HEK293 (cell line): ENCODE measurements around the gene B4GALT6.

Experiments used
- CTCF ChIA-PET: fragments of 350-600 bp; formaldehyde crosslinking; extraction: SDS; loops from one replicate; lab custom pipeline; 2021; ENCODE audit warnings: antibody characterized with exemption; lab: Yijun Ruan, JAX
- POLR2A ChIA-PET: fragments of 300-600 bp; formaldehyde crosslinking; extraction: SDS; loops from one replicate; lab custom pipeline; 2020; ENCODE audit warnings: antibody characterized with exemption, inconsistent platforms; lab: Yijun Ruan, JAX
- H3K27ac ChIP-seq: fragments of 200-500 bp; sonication (Bioruptor generic); 2 replicates; pipeline ENCODE4 v1.5.1; 2014; ENCODE audit warnings: low read depth, low read length, control low read depth, inconsistent platforms; ENCODE audit errors: extremely low read depth
- H3K36me3 ChIP-seq, 2 experiments: fragments of 200-500 bp in 1 of 2; sonication (Bioruptor generic) in 1 of 2; 1 replicate in 1 of 2; 2 replicates in 1 of 2; pipeline ENCODE4 v1.5.1; 2014 to 2017; ENCODE audit warnings: inconsistent platforms in 2 of 2, low read length in 2 of 2; ENCODE audit not compliant: control insufficient read depth in 2 of 2, insufficient read depth in 1 of 2
- H3K4me1 ChIP-seq: fragments of 200-500 bp; sonication (Bioruptor generic); 2 replicates; pipeline ENCODE4 v1.5.1; 2014; ENCODE audit warnings: mild to moderate bottlenecking, low read length, inconsistent platforms; ENCODE audit not compliant: control insufficient read depth, insufficient read depth
- H3K4me3 ChIP-seq: 2 replicates; pipeline ENCODE4 v1.5.1; 2011; ENCODE audit warnings: low read depth, mild to moderate bottlenecking, control low read depth, low read length, moderate library complexity
- H3K9me3 ChIP-seq: fragments of 200-500 bp; sonication (Bioruptor generic); 2 replicates; pipeline ENCODE4 v1.5.1; 2014; ENCODE audit warnings: low read depth, low read length, inconsistent platforms; ENCODE audit not compliant: control insufficient read depth, insufficient read depth
- OSR2 ChIP-seq: fragments of 450-650 bp; formaldehyde crosslinking; IDR thresholded peaks from 2 replicates; pipeline ENCODE4 v1.5.1; 2016; ENCODE audit warnings: missing biosample characterization, missing genetic modification characterization
- ZBTB7A ChIP-seq: fragments of 450-650 bp; formaldehyde crosslinking; IDR thresholded peaks from 2 replicates; pipeline ENCODE4 v1.5.1; 2016; ENCODE audit warnings: low read depth, missing biosample characterization, missing genetic modification characterization
- ZNF146 ChIP-seq: fragments of 450-650 bp; formaldehyde crosslinking; IDR thresholded peaks from 2 replicates; pipeline ENCODE4 v1.5.1; 2016; ENCODE audit warnings: missing biosample characterization, missing genetic modification characterization
- ZNF157 ChIP-seq: fragments of 450-650 bp; formaldehyde crosslinking; IDR thresholded peaks from 2 replicates; pipeline ENCODE4 v1.5.1; 2016; ENCODE audit warnings: missing biosample characterization, missing genetic modification characterization
- ZNF184 ChIP-seq: fragments of 450-650 bp; IDR thresholded peaks from 2 replicates; pipeline ENCODE4 v1.5.1; 2018; ENCODE audit warnings: missing biosample characterization, mild to moderate bottlenecking, missing genetic modification characterization
- ZNF2 ChIP-seq: fragments of 450-650 bp; formaldehyde crosslinking; IDR thresholded peaks from 2 replicates; pipeline ENCODE4 v1.5.1; 2016; ENCODE audit warnings: missing biosample characterization, missing genetic modification characterization
- ZNF335 ChIP-seq: fragments of 450-650 bp; formaldehyde crosslinking; conservative IDR thresholded peaks from 2 replicates; pipeline ENCODE4 v1.5.1; 2016; ENCODE audit warnings: missing biosample characterization, missing genetic modification characterization
- ZNF514 ChIP-seq: fragments of 450-650 bp; formaldehyde crosslinking; IDR thresholded peaks from 2 replicates; pipeline ENCODE4 v1.5.1; 2016; ENCODE audit warnings: missing biosample characterization, missing genetic modification characterization
- ZNF530 ChIP-seq: fragments of 450-650 bp; formaldehyde crosslinking; IDR thresholded peaks from 2 replicates; pipeline ENCODE4 v1.5.1; 2016; ENCODE audit warnings: low read depth, missing biosample characterization, missing genetic modification characterization
- ZNF600 ChIP-seq: fragments of 450-650 bp; formaldehyde crosslinking; IDR thresholded peaks from 2 replicates; pipeline ENCODE4 v1.5.1; 2016; ENCODE audit warnings: missing biosample characterization, missing genetic modification characterization
- ZNF621 ChIP-seq: fragments of 450-650 bp; formaldehyde crosslinking; IDR thresholded peaks from 2 replicates; pipeline ENCODE4 v1.5.1; 2017; ENCODE audit warnings: missing biosample characterization, missing genetic modification characterization
- ZNF660 ChIP-seq: fragments of 450-650 bp; IDR thresholded peaks from 2 replicates; pipeline ENCODE4 v1.5.1; 2018; ENCODE audit warnings: missing biosample characterization, mild to moderate bottlenecking, missing genetic modification characterization
- ZXDB ChIP-seq: fragments of 450-650 bp; formaldehyde crosslinking; IDR thresholded peaks from 2 replicates; pipeline ENCODE4 v1.5.1; 2016; ENCODE audit warnings: missing biosample characterization, missing genetic modification characterization
- TF ChIP-seq, protein P1 (sequence below): fragments of 450-650 bp; formaldehyde crosslinking; IDR thresholded peaks from 2 replicates; pipeline ENCODE4 v1.5.1; 2016; ENCODE audit warnings: missing biosample characterization, missing genetic modification characterization, low read depth
- TF ChIP-seq, protein P2 (sequence below): fragments of 450-650 bp; IDR thresholded peaks from 2 replicates; pipeline ENCODE4 v1.5.1; 2018; ENCODE audit warnings: missing biosample characterization, mild to moderate bottlenecking, missing genetic modification characterization
- TF ChIP-seq, protein P3 (sequence below): fragments of 450-650 bp; formaldehyde crosslinking; IDR thresholded peaks from 2 replicates; pipeline ENCODE4 v1.5.1; 2017; ENCODE audit warnings: missing biosample characterization, missing genetic modification characterization
- TF ChIP-seq, protein P4 (sequence below): fragments of 450-650 bp; formaldehyde crosslinking; IDR thresholded peaks from 2 replicates; pipeline ENCODE4 v1.5.1; 2016; ENCODE audit warnings: missing biosample characterization, missing genetic modification characterization
- TF ChIP-seq, protein P5 (sequence below): fragments of 450-650 bp; formaldehyde crosslinking; IDR thresholded peaks from 2 replicates; pipeline ENCODE4 v1.5.1; 2016; ENCODE audit warnings: missing biosample characterization, missing genetic modification characterization
- TF ChIP-seq, protein P6 (sequence below): fragments of 450-650 bp; formaldehyde crosslinking; IDR thresholded peaks from 2 replicates; pipeline ENCODE4 v1.5.1; 2016; ENCODE audit warnings: missing biosample characterization, missing genetic modification characterization

Gene B4GALT6

DNA sequence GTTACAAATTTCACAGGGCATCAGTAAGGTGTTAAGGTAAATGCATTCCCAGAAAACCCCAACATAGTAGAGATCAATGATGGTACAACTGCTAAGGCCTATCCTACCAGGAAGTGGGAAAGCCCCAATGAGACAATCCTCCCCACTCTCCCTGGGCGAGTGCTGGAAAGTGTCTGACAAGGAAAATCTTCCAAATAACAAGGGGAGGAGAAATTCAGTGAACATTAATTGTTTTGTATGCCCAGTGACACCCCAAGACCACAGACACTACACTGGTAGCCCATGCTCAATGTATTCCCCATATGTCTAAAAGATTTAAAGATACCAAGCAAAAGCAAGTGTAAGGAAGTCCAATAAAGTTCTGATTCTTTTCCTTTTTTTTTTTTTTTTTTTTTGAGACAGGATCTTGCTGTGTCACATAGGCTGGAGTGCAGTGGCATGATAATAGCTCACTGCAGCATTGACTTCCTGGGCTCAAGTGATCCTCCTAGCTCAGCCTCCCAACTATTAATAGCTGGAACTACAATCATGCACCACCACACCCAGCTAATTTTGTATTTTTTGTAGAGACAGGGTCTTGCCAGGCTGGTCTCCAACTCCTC, 24.7 kb downstream of the B4GALT6 start:
- POLR2A ChIA-PET = interaction anchor here (1.5 kb wide), 1 partner anchor 11 kb away, joined by 4 read pairs; no protein-coding TSS in a partner anchor
- H3K4me3 ChIP-seq = no peak overlapping the region

DNA sequence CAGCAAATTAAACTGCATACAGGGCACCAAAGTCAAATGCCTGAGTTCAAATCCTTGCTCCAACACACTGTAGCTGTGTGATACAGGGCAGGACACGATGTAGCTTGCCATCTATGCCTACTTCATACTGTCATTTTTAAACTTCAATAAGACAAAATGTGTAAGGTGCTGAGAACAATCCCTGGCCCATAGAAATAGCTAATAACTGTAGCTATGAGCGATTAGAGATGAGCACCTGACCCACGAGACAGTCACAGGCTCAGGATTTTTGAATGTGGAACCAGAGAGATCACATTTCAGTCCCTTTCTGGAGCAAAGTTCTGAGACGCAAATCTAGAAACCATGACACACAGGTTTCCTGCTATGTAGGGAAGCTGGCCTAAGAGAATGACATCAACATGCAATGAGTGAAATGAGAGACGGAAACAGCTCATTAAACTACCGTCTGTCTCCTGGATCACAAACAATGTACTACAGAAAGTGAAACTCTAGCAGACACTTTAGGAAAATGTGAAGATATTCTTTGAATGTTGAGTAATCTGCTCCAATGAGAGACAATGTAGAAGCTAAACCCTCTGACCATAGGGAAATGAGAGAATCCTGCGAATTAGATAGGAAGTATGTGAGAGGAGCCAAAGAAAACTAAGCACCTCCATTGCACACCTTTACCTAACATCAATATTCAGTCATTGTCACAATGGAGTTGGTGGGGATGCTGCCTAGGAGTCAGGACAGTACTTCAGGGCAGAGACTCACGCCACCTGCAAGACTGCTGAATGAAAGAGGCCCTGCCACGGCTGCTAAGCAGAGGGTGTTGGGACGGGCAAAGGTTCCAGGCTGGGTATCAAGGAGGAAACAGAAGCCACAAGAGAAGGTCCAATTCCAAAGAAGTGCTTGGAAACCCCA, 25.5 kb downstream of the B4GALT6 start:
- CTCF ChIA-PET = interaction anchor here (0.5 to 1.2 kb wide), 6 partner anchors 9 to 88 kb away, joined by 3 to 4 read pairs (median 3); partner anchors contain the start of gene B4GALT6
- Histone ChIP-seq H3K4me1 (peaks cover 13% of the 10 kb centered on the region), H3K36me3 (peaks cover 0 to 2% of the 10 kb centered on the region in 2 experiments; a peak in 1 of 3 replicates), H3K27ac (0 out of 2 replicates have a peak overlapping the region, but pooled peaks have one; percentile 0), H3K4me3 (no peak overlapping the region), H3K9me3 (no peaks in the 10 kb centered on the region)
- POLR2A ChIA-PET = interaction anchor here (0.8 to 1.5 kb wide), 3 partner anchors 8 to 11 kb away, joined by 4 read pairs; no protein-coding TSS in a partner anchor
- TF ChIP-seq, protein P1, sequence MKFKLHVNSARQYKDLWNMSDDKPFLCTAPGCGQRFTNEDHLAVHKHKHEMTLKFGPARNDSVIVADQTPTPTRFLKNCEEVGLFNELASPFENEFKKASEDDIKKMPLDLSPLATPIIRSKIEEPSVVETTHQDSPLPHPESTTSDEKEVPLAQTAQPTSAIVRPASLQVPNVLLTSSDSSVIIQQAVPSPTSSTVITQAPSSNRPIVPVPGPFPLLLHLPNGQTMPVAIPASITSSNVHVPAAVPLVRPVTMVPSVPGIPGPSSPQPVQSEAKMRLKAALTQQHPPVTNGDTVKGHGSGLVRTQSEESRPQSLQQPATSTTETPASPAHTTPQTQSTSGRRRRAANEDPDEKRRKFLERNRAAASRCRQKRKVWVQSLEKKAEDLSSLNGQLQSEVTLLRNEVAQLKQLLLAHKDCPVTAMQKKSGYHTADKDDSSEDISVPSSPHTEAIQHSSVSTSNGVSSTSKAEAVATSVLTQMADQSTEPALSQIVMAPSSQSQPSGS (tag by site-specific recombination) = peak; percentile 85
- TF ChIP-seq OSR2 (tag by site-specific recombination) = peak; percentile 91
- TF ChIP-seq ZNF600 (tag by site-specific recombination) = 0 out of 2 replicates have a peak, but pooled peaks have one; percentile 20
- TF ChIP-seq ZNF335 (tag by site-specific recombination) = peak; percentile 53
- no peak for TF ChIP-seq ZNF184 (tag by site-specific recombination)
- TF ChIP-seq, protein P2, sequence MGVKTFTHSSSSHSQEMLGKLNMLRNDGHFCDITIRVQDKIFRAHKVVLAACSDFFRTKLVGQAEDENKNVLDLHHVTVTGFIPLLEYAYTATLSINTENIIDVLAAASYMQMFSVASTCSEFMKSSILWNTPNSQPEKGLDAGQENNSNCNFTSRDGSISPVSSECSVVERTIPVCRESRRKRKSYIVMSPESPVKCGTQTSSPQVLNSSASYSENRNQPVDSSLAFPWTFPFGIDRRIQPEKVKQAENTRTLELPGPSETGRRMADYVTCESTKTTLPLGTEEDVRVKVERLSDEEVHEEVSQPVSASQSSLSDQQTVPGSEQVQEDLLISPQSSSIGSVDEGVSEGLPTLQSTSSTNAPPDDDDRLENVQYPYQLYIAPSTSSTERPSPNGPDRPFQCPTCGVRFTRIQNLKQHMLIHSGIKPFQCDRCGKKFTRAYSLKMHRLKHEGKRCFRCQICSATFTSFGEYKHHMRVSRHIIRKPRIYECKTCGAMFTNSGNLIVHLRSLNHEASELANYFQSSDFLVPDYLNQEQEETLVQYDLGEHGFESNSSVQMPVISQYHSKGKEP (tag by site-specific recombination) = peak; percentile 49; the same call in 1 of the 2 replicates
- no peak for TF ChIP-seq ZNF157 (tag by site-specific recombination)
- TF ChIP-seq, protein P3, sequence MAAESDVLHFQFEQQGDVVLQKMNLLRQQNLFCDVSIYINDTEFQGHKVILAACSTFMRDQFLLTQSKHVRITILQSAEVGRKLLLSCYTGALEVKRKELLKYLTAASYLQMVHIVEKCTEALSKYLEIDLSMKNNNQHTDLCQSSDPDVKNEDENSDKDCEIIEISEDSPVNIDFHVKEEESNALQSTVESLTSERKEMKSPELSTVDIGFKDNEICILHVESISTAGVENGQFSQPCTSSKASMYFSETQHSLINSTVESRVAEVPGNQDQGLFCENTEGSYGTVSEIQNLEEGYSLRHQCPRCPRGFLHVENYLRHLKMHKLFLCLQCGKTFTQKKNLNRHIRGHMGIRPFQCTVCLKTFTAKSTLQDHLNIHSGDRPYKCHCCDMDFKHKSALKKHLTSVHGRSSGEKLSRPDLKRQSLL (tag by site-specific recombination) = peak; percentile 89
- TF ChIP-seq, protein P4, sequence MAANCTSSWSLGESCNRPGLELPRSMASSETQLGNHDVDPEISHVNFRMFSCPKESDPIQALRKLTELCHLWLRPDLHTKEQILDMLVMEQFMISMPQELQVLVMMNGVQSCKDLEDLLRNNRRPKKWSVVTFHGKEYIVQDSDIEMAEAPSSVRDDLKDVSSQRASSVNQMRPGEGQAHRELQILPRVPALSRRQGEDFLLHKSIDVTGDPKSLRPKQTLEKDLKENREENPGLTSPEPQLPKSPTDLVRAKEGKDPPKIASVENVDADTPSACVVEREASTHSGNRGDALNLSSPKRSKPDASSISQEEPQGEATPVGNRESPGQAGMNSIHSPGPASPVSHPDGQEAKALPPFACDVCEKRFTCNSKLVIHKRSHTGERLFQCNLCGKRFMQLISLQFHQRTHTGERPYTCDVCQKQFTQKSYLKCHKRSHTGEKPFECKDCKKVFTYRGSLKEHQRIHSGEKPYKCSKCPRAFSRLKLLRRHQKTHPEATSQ (tag by site-specific recombination) = no peak
- no peak for TF ChIP-seq ZNF530
- no peak for TF ChIP-seq ZNF621 (tag by site-specific recombination)
- 0 out of 2 replicates have a peak, but pooled peaks have one; percentile 38 for TF ChIP-seq ZNF660 (tag by site-specific recombination)
- TF ChIP-seq, protein P5, sequence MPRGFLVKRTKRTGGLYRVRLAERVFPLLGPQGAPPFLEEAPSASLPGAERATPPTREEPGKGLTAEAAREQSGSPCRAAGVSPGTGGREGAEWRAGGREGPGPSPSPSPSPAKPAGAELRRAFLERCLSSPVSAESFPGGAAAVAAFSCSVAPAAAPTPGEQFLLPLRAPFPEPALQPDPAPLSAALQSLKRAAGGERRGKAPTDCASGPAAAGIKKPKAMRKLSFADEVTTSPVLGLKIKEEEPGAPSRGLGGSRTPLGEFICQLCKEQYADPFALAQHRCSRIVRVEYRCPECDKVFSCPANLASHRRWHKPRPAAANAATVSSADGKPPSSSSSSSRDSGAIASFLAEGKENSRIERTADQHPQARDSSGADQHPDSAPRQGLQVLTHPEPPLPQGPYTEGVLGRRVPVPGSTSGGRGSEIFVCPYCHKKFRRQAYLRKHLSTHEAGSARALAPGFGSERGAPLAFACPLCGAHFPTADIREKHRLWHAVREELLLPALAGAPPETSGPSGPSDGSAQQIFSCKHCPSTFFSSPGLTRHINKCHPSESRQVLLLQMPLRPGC = peak; percentile 81
- TF ChIP-seq ZXDB (tag by site-specific recombination) = peak; percentile 55; the same call in 1 of the 2 replicates
- TF ChIP-seq ZNF2 (tag by site-specific recombination) = 0 out of 2 replicates have a peak, but pooled peaks have one; percentile 19
- TF ChIP-seq, protein P6, sequence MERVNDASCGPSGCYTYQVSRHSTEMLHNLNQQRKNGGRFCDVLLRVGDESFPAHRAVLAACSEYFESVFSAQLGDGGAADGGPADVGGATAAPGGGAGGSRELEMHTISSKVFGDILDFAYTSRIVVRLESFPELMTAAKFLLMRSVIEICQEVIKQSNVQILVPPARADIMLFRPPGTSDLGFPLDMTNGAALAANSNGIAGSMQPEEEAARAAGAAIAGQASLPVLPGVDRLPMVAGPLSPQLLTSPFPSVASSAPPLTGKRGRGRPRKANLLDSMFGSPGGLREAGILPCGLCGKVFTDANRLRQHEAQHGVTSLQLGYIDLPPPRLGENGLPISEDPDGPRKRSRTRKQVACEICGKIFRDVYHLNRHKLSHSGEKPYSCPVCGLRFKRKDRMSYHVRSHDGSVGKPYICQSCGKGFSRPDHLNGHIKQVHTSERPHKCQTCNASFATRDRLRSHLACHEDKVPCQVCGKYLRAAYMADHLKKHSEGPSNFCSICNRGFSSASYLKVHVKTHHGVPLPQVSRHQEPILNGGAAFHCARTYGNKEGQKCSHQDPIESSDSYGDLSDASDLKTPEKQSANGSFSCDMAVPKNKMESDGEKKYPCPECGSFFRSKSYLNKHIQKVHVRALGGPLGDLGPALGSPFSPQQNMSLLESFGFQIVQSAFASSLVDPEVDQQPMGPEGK (tag by site-specific recombination) = no peak
- 0 out of 2 replicates have a peak, but pooled peaks have one; percentile 8 for TF ChIP-seq ZNF146 (tag by site-specific recombination)

More for the DNA sequence above, 24.7 kb downstream of the B4GALT6 start:
- CTCF ChIA-PET = interaction anchor here (1.1 kb wide), 1 partner anchor 27 kb away, joined by 3 read pairs; no protein-coding TSS in a partner anchor
- H3K4me1 ChIP-seq = peaks cover 13% of the 10 kb centered on the region
- no peaks in the 10 kb centered on the region for H3K9me3 ChIP-seq
- TF ChIP-seq ZBTB7A (tag by site-specific recombination) (no peak), ZNF514 (tag by site-specific recombination) (no peak)
- TF ChIP-seq, protein P1 (tag by site-specific recombination) = no peak
- TF ChIP-seq, all 188 proteins: peak for 0
- Histone ChIP-seq H3K27ac (no peak overlapping the region), H3K36me3 (peaks cover 0 to 5% of the 10 kb centered on the region in 2 experiments; a peak in 1 of 3 replicates)
